HCT116 (cell line): ENCODE measurements around the gene CDH23. TPM values are rescaled to one million over a fixed set of nuclear protein-coding genes. Genes with fewer than 3 reads are reported as not detected.

Experiments used
- ATAC-seq: fragments of 200-7000 bp; cut with Tn5 transposase; 2 replicates; pipeline ENCODE4 v1.9.1; 2020; ENCODE audit warnings: mild to moderate bottlenecking, moderate library complexity
- BruUV-seq: library from RNA; stranded (reverse); fragments of 400-500 nt; replicated peaks from 2 replicates; lab custom pipeline; 2021; lab: Mats Ljungman, UMichigan
- CTCF ChIA-PET: fragments of 300-600 bp; sonication (Branson Sonifier 250); formaldehyde crosslinking; loops from one replicate; lab custom pipeline; 2021; ENCODE audit warnings: antibody characterized with exemption; lab: Charles Lee
- POLR2A ChIA-PET: fragments of 300-600, 350-600 bp; sonication (Branson Sonifier 250); formaldehyde crosslinking; loops from one replicate; lab custom pipeline; 2021; ENCODE audit warnings: antibody characterized with exemption; lab: Charles Lee
- RAD21 ChIA-PET, 2 experiments: fragments of 300-600 bp; sonication (Branson Sonifier 250); formaldehyde crosslinking; loops; one replicate each; lab custom pipeline; 2023; ENCODE audit warnings: low total read pairs in 2 of 2; ENCODE audit not compliant: uncharacterized antibody in 2 of 2, unreplicated experiment in 2 of 2, low non-redundant PET in 1 of 2; lab: Charles Lee
- DNase-seq: peaks from one replicate; pipeline ENCODE4 v3.0.0-alpha.2; 2010; ENCODE audit warnings: low read depth, low spot score
- H2AFZ ChIP-seq: fragments of 200-600 bp; shearing (Covaris generic), sonication (generic); 2 replicates; pipeline ENCODE4 v1.6.1; 2017; ENCODE audit warnings: low read depth, mixed run types, mixed read lengths, antibody characterized with exemption, low read length; ENCODE audit not compliant: poor library complexity, severe bottlenecking
- H3K27ac ChIP-seq: 2 replicates; pipeline ENCODE4 v1.5.1; 2012; ENCODE audit warnings: low read depth, low read length
- H3K27me3 ChIP-seq: fragments of 200-600 bp; sonication (generic); 2 replicates; pipeline ENCODE4 v1.6.1; 2016; ENCODE audit warnings: mixed run types, low read length, mixed read lengths; ENCODE audit not compliant: insufficient read depth
- H3K36me3 ChIP-seq, 2 experiments: fragments of 200-500 bp in 1 of 2; fragments of 200-600 bp in 1 of 2; sonication (Bioruptor generic) in 1 of 2; sonication (generic) in 1 of 2; 2 replicates each; pipeline versions ENCODE4 v1.5.1 to v1.6.1; 2014 to 2016; ENCODE audit warnings: low read length in 2 of 2, inconsistent platforms in 1 of 2, mixed read lengths in 1 of 2, mixed run types in 1 of 2; ENCODE audit not compliant: insufficient read depth in 2 of 2, control insufficient read depth in 1 of 2
- H3K4me1 ChIP-seq, 2 experiments: fragments of 200-600 bp in 1 of 2; sonication (generic) in 1 of 2; 2 replicates each; pipeline versions ENCODE4 v1.5.1 to v1.6.1; 2012 to 2017; ENCODE audit warnings: low read length in 2 of 2, inconsistent platforms in 1 of 2, mild to moderate bottlenecking in 1 of 2, mixed read lengths in 1 of 2, mixed run types in 1 of 2, moderate library complexity in 1 of 2; ENCODE audit not compliant: insufficient read depth in 2 of 2, control insufficient read depth in 1 of 2
- H3K4me2 ChIP-seq: fragments of 200-600 bp; sonication (generic); 2 replicates; pipeline ENCODE4 v1.6.1; 2017; ENCODE audit warnings: mixed run types, low read length, mixed read lengths
- H3K4me3 ChIP-seq, 2 experiments: fragments of 200-600 bp in 1 of 2; sonication (generic) in 1 of 2; replicated peaks in 1 of 2; 2 replicates each; pipeline ENCODE4 v1.5.1; 2011 to 2016; ENCODE audit warnings: low read length in 2 of 2, control low read depth in 1 of 2, low read depth in 1 of 2, mild to moderate bottlenecking in 1 of 2, mixed read lengths in 1 of 2, mixed run types in 1 of 2
- H3K79me2 ChIP-seq: fragments of 200-600 bp; sonication (generic); 2 replicates; pipeline ENCODE4 v1.6.1; 2017; ENCODE audit warnings: mild to moderate bottlenecking, mixed run types, low read length, moderate library complexity, mixed read lengths; ENCODE audit not compliant: insufficient read depth
- H3K9ac ChIP-seq: fragments of 200-600 bp; sonication (generic); 2 replicates; pipeline ENCODE4 v1.6.1; 2016; ENCODE audit warnings: low read length, mixed read lengths
- H3K9me2 ChIP-seq: fragments of 200-600 bp; sonication (generic), shearing (Covaris generic); 2 replicates; pipeline ENCODE4 v1.6.1; 2017; ENCODE audit warnings: mixed run types, mild to moderate bottlenecking, moderate library complexity; ENCODE audit not compliant: insufficient read depth
- H3K9me3 ChIP-seq, 2 experiments: fragments of 200-500 bp in 1 of 2; fragments of 200-600 bp in 1 of 2; sonication (Bioruptor generic) in 1 of 2; sonication (generic) in 1 of 2; 2 replicates each; pipeline ENCODE4 v1.6.1; 2014 to 2017; ENCODE audit warnings: low read length in 2 of 2, mixed read lengths in 2 of 2, inconsistent platforms in 1 of 2, low read depth in 1 of 2, mild to moderate bottlenecking in 1 of 2, mixed run types in 1 of 2, moderate library complexity in 1 of 2; ENCODE audit not compliant: control insufficient read depth in 1 of 2, insufficient read depth in 1 of 2
- H4K20me1 ChIP-seq: fragments of 200-600 bp; sonication (generic), shearing (Covaris generic); 2 replicates; pipeline ENCODE4 v1.6.1; 2017; ENCODE audit warnings: mixed run types, mild to moderate bottlenecking, moderate library complexity; ENCODE audit not compliant: insufficient read depth
- CBX3 ChIP-seq: IDR thresholded peaks from 2 replicates; pipeline ENCODE4 v1.6.1; 2012; ENCODE audit warnings: low read depth
- CEBPB ChIP-seq: IDR thresholded peaks from 2 replicates; pipeline ENCODE4 v1.6.1; 2012; ENCODE audit warnings: low read depth
- ELF1 ChIP-seq: IDR thresholded peaks from 2 replicates; pipeline ENCODE4 v1.6.1; 2012; ENCODE audit warnings: low read depth, borderline replicate concordance
- EZH2phosphoT487 ChIP-seq: fragments of 200-600 bp; IDR thresholded peaks from 2 replicates; pipeline ENCODE4 v1.6.1; 2018; ENCODE audit warnings: antibody characterized with exemption, borderline replicate concordance
- JUND ChIP-seq: IDR thresholded peaks from 2 replicates; pipeline ENCODE4 v1.6.1; 2012
- POLR2AphosphoS5 ChIP-seq: IDR thresholded peaks from 2 replicates; pipeline ENCODE4 v1.6.1; 2011; ENCODE audit warnings: mild to moderate bottlenecking, low read depth, low read length, moderate library complexity
- RAD21 ChIP-seq: IDR thresholded peaks from 2 replicates; pipeline ENCODE4 v1.6.1; 2012; ENCODE audit warnings: low read depth, mild to moderate bottlenecking
- SRF ChIP-seq: IDR thresholded peaks from 2 replicates; pipeline ENCODE4 v1.6.1; 2012; ENCODE audit warnings: low read depth
- TCF7L2 ChIP-seq: IDR thresholded peaks from 2 replicates; pipeline ENCODE4 v1.7.0; 2011; ENCODE audit warnings: borderline replicate concordance, inconsistent platforms; ENCODE audit not compliant: insufficient read depth, insufficient read length; ENCODE audit errors: extremely low read depth
- YY1 ChIP-seq: IDR thresholded peaks from 2 replicates; pipeline ENCODE4 v1.6.1; 2011; ENCODE audit warnings: low read length, low read depth, moderate library complexity, mild to moderate bottlenecking; ENCODE audit not compliant: insufficient replicate concordance; ENCODE audit errors: extremely low read depth
- ZNF274 ChIP-seq: fragments of 200-500 bp; sonication (Bioruptor generic); IDR thresholded peaks from 2 replicates; pipeline ENCODE4 v1.6.1; 2014; ENCODE audit warnings: mild to moderate bottlenecking, low read depth, low read length, inconsistent platforms
- intact Hi-C: fragments of 100-400 bp; cut with micrococcal nuclease; formaldehyde crosslinking; loops from 2 replicates; pipeline ENCODE4 v1.10.0; 2022
- total RNA-seq: library from RNA; stranded (reverse); gene quantifications from one replicate; pipeline ENCODE4 v1.2.1, GENCODE V29; 2021; ENCODE audit not compliant: unreplicated experiment
- TF ChIP-seq, protein P1 (sequence below): IDR thresholded peaks from 2 replicates; pipeline ENCODE4 v1.6.1; 2012; ENCODE audit warnings: low read depth
- TF ChIP-seq, protein P2 (sequence below): IDR thresholded peaks from 2 replicates; pipeline ENCODE4 v1.6.1; 2012
- TF ChIP-seq, protein P3 (sequence below): IDR thresholded peaks from 2 replicates; pipeline ENCODE4 v1.6.1; 2011; ENCODE audit warnings: mild to moderate bottlenecking, low read length, moderate library complexity; ENCODE audit not compliant: insufficient replicate concordance; ENCODE audit errors: extremely low read depth

The CDH23 gene
- total RNA-seq, 1 experiment from 2014 or later = not detected

DNA sequence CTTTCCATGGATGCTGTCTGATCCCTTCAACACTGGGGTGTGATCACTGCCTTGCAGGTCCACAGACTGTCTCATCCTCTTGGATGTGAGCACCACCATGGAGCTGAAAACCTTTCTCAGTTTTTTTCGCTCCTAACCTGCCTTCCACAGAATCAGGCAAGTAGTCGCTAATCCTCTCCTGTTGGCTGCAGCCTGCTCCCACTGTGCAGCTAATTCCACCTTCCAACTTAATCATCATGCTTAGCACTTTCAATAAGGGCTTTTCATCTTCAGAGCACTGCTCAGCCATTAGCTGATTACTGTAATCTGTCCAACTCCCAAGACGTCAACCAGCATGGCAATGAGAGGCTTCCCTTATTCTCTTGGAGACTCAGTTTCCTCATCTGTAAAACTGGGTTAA lies 15.1 kb upstream of the CDH23 start (continued):
- TF ChIP-seq, protein P1, sequence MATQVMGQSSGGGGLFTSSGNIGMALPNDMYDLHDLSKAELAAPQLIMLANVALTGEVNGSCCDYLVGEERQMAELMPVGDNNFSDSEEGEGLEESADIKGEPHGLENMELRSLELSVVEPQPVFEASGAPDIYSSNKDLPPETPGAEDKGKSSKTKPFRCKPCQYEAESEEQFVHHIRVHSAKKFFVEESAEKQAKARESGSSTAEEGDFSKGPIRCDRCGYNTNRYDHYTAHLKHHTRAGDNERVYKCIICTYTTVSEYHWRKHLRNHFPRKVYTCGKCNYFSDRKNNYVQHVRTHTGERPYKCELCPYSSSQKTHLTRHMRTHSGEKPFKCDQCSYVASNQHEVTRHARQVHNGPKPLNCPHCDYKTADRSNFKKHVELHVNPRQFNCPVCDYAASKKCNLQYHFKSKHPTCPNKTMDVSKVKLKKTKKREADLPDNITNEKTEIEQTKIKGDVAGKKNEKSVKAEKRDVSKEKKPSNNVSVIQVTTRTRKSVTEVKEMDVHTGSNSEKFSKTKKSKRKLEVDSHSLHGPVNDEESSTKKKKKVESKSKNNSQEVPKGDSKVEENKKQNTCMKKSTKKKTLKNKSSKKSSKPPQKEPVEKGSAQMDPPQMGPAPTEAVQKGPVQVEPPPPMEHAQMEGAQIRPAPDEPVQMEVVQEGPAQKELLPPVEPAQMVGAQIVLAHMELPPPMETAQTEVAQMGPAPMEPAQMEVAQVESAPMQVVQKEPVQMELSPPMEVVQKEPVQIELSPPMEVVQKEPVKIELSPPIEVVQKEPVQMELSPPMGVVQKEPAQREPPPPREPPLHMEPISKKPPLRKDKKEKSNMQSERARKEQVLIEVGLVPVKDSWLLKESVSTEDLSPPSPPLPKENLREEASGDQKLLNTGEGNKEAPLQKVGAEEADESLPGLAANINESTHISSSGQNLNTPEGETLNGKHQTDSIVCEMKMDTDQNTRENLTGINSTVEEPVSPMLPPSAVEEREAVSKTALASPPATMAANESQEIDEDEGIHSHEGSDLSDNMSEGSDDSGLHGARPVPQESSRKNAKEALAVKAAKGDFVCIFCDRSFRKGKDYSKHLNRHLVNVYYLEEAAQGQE = no peak

DNA sequence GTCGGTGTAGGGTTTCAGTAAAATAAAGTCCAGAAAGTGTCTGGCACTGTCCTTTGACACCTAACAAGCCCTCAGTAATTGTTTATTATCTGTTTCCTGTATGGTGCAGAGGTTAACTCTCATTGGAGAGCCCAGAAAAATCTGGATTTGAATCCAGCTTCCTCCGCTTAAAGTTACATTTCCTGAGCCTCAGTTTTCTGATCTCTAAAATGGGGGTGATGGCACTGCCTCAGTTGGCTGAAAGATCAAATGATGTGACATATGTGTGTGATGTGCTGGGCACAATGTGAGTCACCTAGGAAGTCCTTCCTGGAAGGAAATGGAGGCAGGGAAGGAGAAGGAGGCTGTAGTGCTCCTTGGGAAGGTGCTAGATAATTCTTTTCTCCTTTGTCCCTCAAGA lies 14.7 kb upstream of the CDH23 start:
- intact Hi-C loops = loop anchor here (5.0 kb wide), 3 partner anchors 240 to 515 kb away; no protein-coding TSS in a partner anchor
- ATAC-seq (no peak), DNase-seq (no peak)
- TF ChIP-seq POLR2AphosphoS5 = no peak
- TF ChIP-seq EZH2phosphoT487 = no peak
- TF ChIP-seq CBX3 = no peak
- TF ChIP-seq CEBPB = no peak
- TF ChIP-seq ZNF274 = no peak
- TF ChIP-seq, protein P2, sequence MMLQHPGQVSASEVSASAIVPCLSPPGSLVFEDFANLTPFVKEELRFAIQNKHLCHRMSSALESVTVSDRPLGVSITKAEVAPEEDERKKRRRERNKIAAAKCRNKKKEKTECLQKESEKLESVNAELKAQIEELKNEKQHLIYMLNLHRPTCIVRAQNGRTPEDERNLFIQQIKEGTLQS = no peak
- TF ChIP-seq, protein P3, sequence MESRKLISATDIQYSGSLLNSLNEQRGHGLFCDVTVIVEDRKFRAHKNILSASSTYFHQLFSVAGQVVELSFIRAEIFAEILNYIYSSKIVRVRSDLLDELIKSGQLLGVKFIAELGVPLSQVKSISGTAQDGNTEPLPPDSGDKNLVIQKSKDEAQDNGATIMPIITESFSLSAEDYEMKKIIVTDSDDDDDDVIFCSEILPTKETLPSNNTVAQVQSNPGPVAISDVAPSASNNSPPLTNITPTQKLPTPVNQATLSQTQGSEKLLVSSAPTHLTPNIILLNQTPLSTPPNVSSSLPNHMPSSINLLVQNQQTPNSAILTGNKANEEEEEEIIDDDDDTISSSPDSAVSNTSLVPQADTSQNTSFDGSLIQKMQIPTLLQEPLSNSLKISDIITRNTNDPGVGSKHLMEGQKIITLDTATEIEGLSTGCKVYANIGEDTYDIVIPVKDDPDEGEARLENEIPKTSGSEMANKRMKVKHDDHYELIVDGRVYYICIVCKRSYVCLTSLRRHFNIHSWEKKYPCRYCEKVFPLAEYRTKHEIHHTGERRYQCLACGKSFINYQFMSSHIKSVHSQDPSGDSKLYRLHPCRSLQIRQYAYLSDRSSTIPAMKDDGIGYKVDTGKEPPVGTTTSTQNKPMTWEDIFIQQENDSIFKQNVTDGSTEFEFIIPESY = no peak
- no peak for TF ChIP-seq ELF1
- no peak for TF ChIP-seq SRF
- no peak for TF ChIP-seq JUND
- no peak for TF ChIP-seq RAD21
- no peak for TF ChIP-seq YY1
- TF ChIP-seq TCF7L2 = no peak
- ChIA-PET CTCF (interaction anchor here (0.7 to 1.6 kb wide), 4 partner anchors 63 to 189 kb away, joined by 3 to 6 read pairs (median 3); partner anchors contain the start of gene SLC29A3), RAD21 (no interaction called here), POLR2A (no interaction called here)
- Histone ChIP-seq H3K9me2 (no peaks in the 10 kb centered on the region), H3K9me3 (no peaks in the 10 kb centered on the region), H4K20me1 (no peaks in the 10 kb centered on the region), H3K27me3 (no peaks in the 10 kb centered on the region), H3K9ac (no peak overlapping the region), H3K4me2 (no peak overlapping the region), H3K4me1 (peaks cover 6 to 11% of the 10 kb centered on the region in 2 experiments; a peak in 3 of 4 replicates), H3K4me3 (no peak overlapping the region), H3K27ac (no peak overlapping the region), H3K36me3 (no peaks in the 10 kb centered on the region), H2AFZ (no peak overlapping the region), H3K79me2 (no peaks in the 10 kb centered on the region)
- no TSS peak for BruUV-seq
